GM18502 (cell line): ENCODE results near the gene GALT.
"Not testable (repeated sequence)": the region's sequence is repeated elsewhere in the genome, so short reads cannot be mapped to it uniquely, and the experiment has no call there.

Experiments used
- ATAC-seq: cut with Tn5 transposase; IDR thresholded peaks from one replicate; pipeline ENCODE4 v1.9.1; 2021; ENCODE audit warnings: mild to moderate bottlenecking; ENCODE audit not compliant: unreplicated experiment, poor library complexity

Gene GALT

DNA sequence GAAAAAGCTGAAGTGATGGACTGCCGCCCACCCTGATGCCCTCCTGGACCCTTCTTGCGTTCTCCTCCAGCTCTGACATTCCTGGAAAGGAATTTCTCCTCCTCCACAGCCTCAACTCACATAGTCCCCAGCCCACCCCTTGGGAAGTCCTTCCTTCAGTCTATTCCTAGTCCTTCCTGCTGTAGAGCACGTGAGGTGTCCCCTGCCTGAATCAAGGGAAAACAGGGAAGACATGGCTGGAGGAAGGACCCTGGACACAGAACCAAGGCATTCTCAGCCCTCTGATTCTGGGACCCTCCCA lies 21.3 kb upstream of the GALT start:
- no peak for ATAC-seq

DNA sequence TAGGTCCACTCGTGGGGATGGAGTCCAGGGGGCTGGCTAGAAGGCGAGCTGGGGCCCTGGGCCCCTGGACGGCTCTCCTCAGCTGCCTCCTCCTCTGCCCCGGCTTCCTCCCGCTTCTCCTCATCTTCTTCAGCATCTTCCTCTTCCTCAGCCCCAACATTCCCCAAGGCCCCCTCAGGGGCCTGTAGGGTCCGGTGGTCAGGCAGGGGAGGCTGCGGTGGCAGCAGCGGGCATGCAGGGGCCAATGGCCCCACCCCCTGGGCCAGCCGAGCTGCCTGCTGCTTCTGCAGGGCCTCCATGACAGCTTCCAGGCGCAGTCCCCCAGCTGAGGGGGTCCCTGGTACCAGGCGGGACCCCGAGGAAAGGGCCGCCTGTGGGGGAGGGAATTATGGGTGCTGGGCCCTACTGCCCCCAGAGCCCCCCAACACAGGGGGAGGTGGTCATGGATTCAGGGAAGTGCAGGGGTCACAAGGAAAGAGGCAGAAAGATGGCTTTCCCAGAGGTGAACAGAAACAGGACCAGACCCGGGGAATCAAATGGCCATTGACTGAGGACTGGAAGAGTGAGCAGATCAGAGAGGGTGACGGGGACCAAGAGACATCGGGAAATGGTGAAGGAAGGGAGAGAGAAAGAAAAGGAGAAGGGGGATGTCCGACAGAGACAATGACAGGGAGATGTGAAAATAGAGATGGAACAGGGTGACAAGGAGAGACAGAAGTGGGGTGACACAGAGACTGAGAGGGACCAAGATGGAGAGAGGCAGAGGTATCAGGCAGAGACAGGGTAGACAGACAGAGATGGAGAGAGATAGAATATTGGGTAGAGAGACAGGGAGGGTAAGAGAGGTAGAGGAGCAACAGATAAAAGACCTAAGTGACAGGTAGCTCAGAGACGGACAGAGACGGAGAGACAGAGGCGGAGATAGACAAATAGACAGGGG lies 18.5 kb upstream of the GALT start:
- ATAC-seq = no peak

DNA sequence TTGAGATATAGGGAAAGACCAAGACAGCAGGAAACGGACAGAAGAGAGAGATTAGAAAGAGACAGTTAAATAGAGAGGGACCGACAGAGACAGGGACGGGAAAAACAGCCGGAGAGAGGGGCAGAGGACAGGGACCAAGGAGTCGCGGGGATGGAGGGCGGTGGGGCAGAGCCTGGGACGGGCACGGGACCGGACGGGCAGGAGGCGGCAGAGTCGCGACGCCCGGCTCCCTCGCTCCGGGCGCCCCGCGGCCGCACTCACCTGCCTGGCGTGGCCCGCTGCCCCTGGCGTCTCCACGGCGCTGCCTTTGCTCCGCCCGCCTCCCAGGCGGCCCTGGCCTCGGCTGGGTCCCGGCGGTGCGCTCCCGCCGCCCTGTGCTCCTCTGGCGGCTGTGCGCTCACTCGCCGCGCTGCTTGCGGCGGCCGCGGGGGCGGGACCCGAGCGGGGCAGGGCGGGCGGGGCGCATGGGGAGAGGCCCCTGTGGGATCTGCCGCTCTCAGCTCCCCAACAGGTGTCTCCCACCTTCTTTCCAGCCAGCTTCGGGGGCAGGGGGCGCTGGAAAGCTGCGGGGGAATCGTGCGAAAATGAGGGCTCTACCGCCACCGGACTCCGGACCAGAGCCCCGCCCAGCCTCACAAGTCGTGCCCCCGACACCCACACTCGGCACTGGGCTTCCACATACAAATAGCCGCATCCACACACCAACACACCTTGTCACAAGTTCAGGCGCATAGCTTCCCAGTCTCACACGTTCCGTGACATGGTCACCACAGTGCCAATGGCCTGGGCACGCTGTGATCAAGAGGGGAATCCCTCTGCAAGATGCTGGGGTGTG lies 17.6 kb upstream of the GALT start, which contains the start of gene ARID3C:
Gene ARID3C (minus strand): TSS at position 411 of the 835 bp plus-strand sequence. CDS start 1,052 bp downstream, outside the sequence.
- no peak for ATAC-seq

DNA sequence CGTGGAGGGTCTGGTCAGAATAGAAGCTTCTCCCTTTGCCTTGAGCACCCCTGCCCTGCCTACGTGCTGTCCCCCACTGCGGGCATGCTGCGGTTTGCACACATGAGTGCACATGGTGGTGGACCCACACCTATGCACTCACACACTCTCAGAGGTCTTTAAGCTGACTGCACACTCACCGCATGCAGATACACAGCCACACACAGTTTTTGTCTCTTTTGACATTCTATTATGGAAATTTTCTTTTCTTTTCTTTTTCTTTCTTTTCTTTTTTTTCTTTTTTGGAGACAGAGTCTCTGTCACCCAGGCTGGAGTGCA lies 17.0 kb upstream of the GALT start:
- ATAC-seq = no peak

DNA sequence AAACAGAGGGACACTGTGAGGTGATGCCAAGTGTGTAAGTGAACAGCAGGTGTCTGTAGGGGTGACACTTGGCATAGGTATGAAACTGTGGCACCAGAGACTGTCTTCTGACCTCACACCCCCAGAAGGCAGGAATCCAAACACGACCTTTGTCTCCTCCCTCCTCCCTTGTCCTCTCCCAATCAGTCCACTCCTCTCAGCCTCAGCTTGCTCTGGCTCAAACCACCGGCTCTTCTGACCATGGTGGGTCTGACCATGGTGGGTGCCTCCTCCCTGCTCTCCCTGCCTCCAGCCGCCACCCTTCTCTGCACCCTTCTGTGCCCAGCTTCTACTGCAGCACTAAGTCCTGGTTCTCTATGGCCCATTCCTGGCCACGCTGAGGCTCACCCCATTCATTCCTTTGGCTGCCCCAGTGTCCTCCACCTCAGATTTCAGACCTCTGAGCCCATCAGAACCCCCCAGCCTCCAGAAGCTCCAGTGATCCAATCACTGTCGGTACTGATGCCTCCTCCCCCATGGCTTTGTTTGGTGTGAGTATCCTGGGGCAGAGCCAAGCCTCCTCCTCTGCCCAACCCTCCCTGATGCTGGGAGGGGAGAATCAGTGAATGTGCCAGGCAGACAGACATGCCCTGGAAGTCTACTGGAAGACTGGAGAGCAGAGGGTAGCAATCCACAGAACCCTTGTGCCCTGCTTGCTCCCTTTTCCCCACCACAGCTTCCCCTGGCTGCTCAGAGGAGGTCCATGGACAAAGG lies 15.9 kb upstream of the GALT start:
- ATAC-seq = no peak

DNA sequence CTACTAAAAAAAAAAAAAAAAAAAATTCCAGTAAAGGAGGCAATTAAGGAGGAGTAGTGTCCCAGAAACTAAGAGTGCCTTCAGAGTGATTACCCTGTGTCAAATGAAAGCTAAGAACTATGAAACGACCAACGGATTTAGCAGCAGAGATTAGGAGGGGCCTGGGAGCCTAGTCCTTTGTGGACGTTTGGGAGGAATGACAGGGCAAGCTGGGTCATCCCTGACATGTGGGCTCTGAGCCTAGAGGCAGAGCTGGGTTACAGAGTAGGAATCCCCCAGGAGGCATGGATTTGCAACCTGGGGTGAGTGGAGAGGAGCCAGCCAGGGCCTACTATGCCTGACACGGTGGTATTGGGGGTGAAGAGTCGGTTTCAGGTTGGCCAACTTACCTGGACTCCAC lies 13.3 kb upstream of the GALT start:
- no peak for ATAC-seq

DNA sequence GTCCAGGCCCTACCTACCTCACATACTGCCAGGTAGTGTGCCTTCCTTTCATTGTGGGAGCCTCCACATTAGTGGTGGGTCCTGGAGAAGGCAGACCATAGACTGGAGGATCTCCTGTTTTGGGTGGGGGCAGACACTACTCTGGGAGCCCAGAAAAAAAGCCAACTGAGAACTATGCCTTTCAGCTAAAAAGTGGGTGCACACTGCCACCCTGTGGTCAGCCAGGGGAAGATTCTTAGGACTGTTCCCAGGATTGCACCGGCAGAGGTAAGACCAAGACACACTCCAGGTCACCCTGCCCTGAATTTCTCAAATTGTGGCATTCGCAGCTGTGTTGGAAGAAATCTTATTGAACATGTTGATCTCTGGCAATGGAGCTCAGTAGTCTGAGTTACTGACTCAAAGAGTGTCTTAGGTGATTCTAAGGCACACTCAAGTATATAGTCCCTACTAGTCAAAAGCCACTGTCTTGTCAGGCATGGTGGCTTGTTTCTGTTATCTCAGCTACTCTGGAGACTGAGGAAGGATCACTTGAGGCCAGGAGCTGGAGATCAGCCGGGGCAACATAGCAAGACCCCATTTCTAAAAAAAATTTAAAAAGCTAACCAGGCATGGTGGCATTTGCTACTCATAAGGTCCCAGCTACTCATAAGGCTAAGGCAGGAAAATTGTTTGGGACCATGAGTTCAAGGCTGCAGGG lies 12.5 kb upstream of the GALT start:
- no peak for ATAC-seq

DNA sequence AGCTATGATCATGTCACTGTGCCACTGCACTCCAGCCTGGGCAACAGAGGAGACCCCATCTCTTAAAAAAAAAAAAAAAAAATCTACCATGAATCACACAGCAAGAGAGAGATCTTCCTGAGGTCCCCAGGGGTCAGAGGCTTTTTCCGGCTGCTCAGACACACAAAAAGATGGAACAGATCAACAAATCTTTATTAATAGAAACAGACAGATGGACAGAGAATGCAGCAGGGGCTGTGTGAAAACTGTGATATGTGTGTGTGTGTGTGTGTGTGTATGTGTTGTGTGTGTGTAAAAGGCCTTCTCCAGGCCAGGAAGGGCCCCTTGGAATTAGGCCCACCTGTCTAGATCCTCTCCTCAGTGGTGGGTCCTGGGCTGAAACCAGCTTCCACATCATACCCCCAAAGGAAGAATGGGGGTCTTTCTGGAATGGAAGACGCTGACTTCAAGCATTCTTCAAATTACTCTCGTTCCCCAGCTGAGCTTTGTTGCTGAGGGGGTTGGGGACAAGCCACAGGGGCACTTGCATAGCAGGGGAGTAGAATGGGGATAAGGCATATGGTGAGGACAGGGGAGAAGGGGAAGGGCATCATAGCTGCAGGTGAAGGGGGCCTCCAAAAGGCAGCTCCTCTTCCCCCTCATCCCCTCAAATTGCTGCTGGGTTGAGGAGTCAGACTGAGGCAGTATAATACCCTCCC lies 11.8 kb upstream of the GALT start:
- no peak for ATAC-seq

DNA sequence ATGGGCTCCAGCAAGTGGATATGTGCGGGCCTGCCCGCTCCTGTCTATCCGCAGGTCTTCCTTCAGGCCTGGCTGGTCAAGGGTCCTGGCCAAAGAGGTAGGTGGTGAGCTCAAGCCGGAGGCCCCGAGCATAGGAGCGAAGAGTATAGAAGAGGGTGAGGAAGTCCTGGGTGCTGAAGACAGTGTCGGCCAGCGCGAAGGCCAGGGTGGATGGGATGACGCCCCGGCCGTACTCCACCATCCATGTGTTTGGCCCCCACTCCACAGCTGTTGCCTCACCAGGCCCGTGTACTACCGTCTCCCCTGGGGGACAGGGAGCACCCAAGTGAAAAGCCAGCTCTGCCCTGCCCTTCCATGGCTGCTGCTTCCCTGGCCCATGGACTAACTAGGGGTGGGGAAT lies 10.9 kb upstream of the GALT start:
- ATAC-seq = no peak

DNA sequence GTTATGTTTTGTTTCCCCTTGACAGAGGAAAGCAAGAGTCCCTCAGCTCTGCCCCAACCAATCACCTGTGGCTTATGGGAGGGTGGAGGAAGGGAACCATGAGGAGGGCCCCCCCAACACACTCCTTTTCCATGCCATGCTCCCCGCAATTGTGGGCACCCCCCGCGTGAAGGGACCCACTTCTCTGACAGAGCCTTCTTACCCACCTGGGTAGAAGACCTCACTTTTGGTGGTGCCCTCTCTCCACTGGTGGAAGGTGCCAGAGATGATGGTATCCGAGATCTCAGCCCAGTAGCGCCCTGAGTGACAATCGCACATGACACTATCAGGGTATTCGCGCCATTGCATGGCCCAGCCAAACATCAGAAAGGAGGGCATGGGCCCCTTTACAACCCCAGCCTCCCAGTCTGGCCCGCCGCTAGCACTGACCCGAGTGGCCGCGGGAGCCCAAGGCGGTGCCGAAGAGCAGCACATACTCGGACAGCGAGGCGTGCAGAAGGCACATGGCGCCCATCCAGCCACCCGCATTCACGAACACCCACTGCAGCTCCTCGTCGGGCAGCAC lies 9.6 kb upstream of the GALT start:
- ATAC-seq = no peak

DNA sequence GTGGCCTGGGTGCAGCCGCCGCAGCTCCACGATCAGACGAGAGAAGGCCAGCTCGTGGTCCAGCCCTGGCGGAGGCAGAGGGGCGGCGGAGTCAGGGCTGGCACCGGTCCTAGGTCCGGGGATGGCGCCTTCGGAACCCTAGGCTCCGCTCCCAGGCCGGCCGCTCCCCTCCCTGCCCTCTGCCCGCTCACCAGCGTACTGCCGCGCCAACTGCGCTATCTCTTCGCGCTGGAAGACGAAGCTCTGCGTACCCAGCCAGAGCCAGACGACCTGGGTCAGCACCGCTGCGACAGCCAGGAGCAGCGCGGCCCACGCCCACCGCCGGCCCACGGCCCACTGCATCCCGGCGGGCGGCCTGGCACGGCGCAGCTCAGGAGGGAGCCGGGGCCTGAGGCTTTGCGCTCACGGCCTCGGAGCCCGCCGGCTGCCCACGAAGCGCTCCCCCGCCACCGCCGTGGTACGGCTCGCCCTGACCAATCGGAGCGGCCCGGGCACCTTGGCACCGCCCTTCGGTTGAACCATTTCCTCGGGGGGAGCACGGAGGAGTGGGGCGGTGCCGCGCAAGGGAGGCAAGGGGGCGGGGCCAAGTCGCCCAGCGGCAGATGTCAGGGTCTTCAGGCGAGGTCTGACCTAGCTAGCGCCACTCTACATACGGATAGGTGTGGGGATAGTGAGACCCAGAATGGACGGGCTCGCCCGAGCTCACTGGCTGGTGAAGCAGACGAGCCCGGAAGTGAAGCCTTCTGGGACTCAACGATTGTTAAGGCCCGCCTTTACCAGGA lies 8.9 kb upstream of the GALT start, which contains the start of gene SIGMAR1:
Gene SIGMAR1 (minus strand): TSS at position 432 of the 782 bp plus-strand sequence. CDS start 90 bp downstream, at position 342.
- ATAC-seq = peak; percentile 93

DNA sequence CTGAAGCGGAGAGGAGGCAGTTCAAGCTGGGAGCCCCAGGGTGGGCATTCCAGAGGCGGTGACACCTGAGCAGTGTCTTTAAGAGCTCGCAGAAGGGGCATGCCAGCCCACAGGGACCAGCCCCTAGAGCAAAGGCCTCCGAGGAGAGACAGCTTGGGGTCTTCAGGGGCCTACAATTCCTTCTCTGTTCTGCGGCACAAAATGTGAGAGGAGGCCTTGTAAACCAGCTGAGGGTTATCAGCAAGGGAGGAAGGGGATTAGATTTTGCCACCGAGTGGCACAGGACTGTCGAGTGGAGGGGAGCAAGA lies 8.4 kb upstream of the GALT start:
- no peak for ATAC-seq

DNA sequence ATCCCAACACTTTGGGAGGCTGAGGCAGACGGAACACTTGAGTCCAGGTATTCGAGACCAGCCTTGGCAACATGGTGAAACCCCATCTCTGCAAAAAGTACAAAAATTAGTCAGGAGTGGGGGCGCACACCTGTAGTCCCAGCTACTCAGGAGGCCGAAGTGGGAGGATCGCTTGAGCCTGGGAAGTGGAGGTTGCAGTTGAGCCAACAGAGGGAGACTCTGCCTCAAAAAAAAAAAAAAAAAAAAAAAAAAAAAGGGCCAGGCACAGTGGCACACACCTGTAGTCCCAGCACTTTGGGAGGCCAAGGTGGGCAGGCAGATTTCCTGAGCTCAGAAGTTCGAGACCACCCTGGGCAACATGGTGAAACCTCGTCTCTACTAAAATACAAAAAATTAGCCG lies 7.2 kb upstream of the GALT start:
- not testable (repeated sequence) for ATAC-seq

DNA sequence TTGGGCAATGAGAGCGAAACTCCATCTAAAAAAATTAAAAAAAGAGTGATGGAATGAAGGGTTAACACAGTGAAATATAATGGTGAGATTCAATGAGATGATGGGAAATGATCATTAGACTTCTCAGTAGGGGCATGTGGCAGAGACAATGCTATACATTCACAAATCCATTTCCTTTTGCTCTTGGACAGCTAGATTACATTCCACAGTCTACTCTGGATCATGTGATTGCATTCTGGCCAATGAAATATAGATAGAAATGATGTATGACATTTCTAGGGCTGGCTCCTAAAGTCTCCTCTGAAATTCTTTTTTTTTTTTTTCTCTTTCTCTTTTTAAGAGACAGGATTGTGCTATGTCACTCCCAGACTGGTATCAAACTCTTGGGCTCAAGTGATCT lies 3.8 kb upstream of the GALT start:
- no peak for ATAC-seq

DNA sequence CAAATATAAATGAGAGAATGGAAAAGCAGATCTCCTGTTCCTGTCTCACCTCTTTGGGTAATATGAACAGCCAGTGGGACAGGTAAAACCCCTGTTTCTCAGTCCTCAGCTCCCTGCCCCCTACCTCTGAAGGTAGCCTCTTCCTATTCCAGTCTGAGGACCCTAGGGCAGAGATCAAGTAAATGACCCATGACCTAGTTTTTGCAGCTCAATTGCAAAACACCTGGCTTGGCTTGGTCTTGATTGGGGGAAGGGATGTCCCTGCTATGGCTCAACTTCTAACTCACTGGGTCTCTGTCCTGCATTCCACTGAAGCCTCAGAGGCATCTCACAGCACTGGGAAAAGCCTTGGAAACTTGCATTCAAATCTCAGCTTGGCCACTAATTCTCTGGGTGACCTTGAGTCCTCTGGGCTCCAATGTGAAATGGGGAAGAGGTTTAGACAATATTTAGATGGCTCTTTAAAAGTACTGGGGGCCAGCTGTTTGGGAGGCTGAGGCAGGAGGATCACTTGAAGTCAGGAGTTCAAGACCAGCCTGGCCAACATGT lies 1.6 kb upstream of the GALT start:
- ATAC-seq = no peak

DNA sequence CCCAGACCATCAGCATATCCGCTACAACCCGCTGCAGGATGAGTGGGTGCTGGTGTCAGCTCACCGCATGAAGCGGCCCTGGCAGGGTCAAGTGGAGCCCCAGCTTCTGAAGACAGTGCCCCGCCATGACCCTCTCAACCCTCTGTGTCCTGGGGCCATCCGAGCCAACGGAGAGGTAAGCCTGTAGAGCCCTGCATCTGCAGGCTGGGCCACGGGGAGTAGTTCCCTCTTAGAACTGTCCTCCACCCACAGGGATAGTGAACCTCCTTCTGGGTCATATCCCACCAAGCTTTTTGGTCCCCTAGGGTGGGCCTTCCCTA lies 569 bp downstream of the GALT start:
- no peak for ATAC-seq

DNA sequence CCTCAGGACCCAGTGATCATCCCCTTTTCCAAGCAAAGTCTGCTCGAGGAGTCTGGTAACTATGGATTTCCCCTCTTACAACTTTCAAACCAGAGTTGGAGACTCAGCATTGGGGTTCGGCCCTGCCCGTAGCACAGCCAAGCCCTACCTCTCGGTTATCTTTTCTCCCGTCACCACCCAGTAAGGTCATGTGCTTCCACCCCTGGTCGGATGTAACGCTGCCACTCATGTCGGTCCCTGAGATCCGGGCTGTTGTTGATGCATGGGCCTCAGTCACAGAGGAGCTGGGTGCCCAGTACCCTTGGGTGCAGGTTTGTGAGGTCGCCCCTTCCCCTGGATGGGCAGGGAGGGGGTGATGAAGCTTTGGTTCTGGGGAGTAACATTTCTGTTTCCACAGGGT lies 1.2 kb downstream of the GALT start:
- ATAC-seq = no peak

DNA sequence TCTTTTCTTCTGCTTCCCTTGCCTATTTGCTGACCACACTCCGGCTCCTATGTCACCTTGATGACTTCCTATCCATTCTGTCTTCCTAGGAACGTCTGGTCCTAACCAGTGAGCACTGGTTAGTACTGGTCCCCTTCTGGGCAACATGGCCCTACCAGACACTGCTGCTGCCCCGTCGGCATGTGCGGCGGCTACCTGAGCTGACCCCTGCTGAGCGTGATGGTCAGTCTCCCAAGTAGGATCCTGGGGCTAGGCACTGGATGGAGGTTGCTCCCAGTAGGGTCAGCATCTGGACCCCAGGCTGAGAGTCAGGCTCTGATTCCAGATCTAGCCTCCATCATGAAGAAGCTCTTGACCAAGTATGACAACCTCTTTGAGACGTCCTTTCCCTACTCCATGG lies 2.2 kb downstream of the GALT start:
- ATAC-seq = no peak

DNA sequence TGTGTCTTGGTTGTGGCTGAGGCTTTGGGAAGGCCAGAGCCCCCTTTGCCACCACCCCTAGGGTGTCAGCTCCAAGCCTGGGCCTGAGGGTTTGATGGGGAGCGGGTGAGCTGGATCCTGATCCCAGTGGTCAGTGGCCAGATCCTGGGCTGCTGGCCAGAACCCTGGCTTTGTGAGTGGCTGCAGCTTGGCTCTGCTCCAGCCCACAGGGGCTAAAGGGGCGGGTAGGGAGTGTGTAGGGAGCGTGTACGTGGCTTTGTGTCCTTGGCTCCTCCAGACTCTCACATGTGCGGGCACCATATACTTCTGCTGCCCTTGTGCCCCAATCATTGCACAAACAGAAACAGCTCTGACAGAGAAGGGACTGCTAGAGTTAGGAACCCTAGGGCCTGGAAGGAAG lies 4.3 kb downstream of the GALT start:
- ATAC-seq = no peak
